Measurements from ENCODE around the gene FBXO15. TPM values are rescaled to one million over a fixed set of nuclear protein-coding genes. Genes with fewer than 3 reads are reported as not detected.

Gene FBXO15
- total RNA-seq, 4 donors from 2014 or later = not detected

- TF ChIP-seq POLR2A (IDR thresholded peaks at IDR 0.05) (no peak), CTCF (IDR thresholded peaks at IDR 0.05 in 4 of 5, conservative IDR thresholded peaks at IDR 0.05 in 1 of 5) (no peak)
- intact Hi-C loops (cut with DNase I; ENCODE audit: low total_unique reads) = loop anchor here (1.0 to 2.0 kb wide), 2 partner anchors 144 to 348 kb away; partner anchors contain the start of gene CNDP2
- H3K4me3 ChIP-seq = peak overlapping the region; percentile 63 to 95 (median 81)
- H3K27ac ChIP-seq = peak overlapping the region; percentile 89 to 94 (median 92)
- no peaks in the 10 kb centered on the region for H3K36me3 ChIP-seq
- ATAC-seq (peak; percentile 1 to 3), DNase-seq (no peak)
- H3K4me1 ChIP-seq = peaks cover 30 to 45% of the 10 kb centered on the region in 2 donors
- H3K9me3 ChIP-seq = no peaks in the 10 kb centered on the region
- in situ Hi-C loops (cut with MboI; ENCODE audit: low sequenced_read_pairs in 4 of 4) = no loop called here
- no peaks in the 10 kb centered on the region for H3K27me3 ChIP-seq
Measured at GRCh38 chr18:74148543-74149070, 973 bp upstream of the FBXO15 start.

DNA sequence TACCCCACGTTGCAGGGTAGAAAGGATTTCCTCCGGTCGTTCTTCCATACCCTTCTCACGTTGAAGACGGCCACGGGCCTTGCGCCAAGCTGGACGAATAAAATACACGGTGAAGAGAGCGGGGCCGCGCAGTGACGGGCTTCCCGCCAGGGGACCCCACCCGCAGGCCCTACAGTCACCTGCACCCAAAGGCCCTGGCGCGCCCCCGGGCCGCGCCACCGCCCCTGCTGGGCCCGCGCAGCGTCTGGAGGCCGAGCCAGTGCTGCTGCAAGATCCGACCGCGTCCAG is 199 bp downstream of the FBXO15 start:
- Histone ChIP-seq H3K4me1 (peaks cover 28 to 40% of the 10 kb centered on the region in 2 donors), H3K27ac (peak overlapping the region; percentile 89 to 94 (median 92)), H3K9me3 (no peaks in the 10 kb centered on the region), H3K27me3 (no peaks in the 10 kb centered on the region), H3K36me3 (no peaks in the 10 kb centered on the region), H3K4me3 (peak overlapping the region; percentile 63 to 95 (median 81))
- ATAC-seq (no peak), DNase-seq (no peak)
- in situ Hi-C loops (cut with MboI; ENCODE audit: low sequenced_read_pairs in 4 of 4) (no loop called here), intact Hi-C loops (cut with DNase I; ENCODE audit: low total_unique reads) (loop anchor here (2.0 kb wide), 1 partner anchor 449 kb away; the partner anchor contains the start of gene ZNF407)
- TF ChIP-seq POLR2A (IDR thresholded peaks at IDR 0.05) (no peak), CTCF (IDR thresholded peaks at IDR 0.05 in 4 of 5, conservative IDR thresholded peaks at IDR 0.05 in 1 of 5) (no peak)

DNA sequence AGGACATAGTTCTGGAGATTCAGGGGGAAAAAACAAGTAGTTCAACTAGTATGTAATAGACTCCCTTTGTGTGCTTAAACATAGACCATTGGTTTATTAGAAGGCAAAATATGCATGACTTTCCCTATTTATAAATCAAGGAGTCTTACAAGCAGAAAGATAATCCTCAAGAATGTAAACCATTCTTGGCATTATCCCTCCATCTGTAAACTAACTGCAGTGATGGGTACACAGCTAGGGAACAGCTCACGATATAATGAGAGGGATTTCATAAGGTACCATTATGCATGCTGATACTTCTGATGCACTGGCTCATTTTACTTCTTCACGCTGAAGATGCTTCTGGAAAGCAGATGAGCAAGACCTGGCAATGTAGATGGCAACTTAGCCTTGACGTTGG is 878 bp downstream of the FBXO15 start:
- H3K27ac ChIP-seq = no peak overlapping the region
- H3K27me3 ChIP-seq = no peaks in the 10 kb centered on the region
- TF ChIP-seq POLR2A (IDR thresholded peaks at IDR 0.05) (no peak), CTCF (IDR thresholded peaks at IDR 0.05 in 4 of 5, conservative IDR thresholded peaks at IDR 0.05 in 1 of 5) (no peak)
- peak overlapping the region in 2 of 4 donors; percentile 63 to 84 for H3K4me3 ChIP-seq
- in situ Hi-C loops (cut with MboI; ENCODE audit: low sequenced_read_pairs in 4 of 4) (no loop called here), intact Hi-C loops (cut with DNase I; ENCODE audit: low total_unique reads) (loop anchor here (2.0 kb wide), 1 partner anchor 450 kb away; the partner anchor contains the start of gene ZNF407)
- H3K4me1 ChIP-seq = peaks cover 25 to 33% of the 10 kb centered on the region in 2 donors
- H3K9me3 ChIP-seq = no peaks in the 10 kb centered on the region
- no peaks in the 10 kb centered on the region for H3K36me3 ChIP-seq
- ATAC-seq = no peak
- DNase-seq = no peak

DNA sequence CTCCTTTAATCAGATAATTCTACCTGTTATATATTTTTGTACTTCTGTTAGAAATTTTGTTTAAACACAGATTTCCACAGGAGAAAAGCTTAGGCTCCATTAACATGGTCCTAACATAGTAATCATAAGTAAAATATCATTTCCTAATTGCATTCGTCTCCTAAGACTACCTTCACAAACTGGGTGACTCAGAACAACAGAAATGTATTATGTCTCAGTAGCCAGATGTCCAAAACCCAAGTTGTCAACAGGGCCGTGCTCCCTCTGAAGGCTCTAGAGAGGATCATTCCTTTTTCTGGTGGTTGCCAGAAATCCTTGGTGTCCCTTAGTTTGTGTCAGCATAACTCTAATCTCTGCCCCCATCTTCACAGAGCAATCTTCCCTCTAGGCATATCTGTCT is 5.4 kb downstream of the FBXO15 start:
- intact Hi-C loops (cut with DNase I; ENCODE audit: low total_unique reads) = no loop called here
- H3K27me3 ChIP-seq = no peaks in the 10 kb centered on the region
- no peak overlapping the region for H3K27ac ChIP-seq
- peaks cover 3% of the 10 kb centered on the region in 2 donors for H3K4me1 ChIP-seq
- ATAC-seq (no peak), DNase-seq (no peak)
- no peak for TF ChIP-seq CTCF (IDR thresholded peaks at IDR 0.05 in 4 of 5, conservative IDR thresholded peaks at IDR 0.05 in 1 of 5)
- no peak for TF ChIP-seq POLR2A (IDR thresholded peaks at IDR 0.05)
- no peak overlapping the region for H3K4me3 ChIP-seq
- in situ Hi-C loops (cut with MboI; ENCODE audit: low sequenced_read_pairs in 4 of 4) = no loop called here
- H3K36me3 ChIP-seq = no peaks in the 10 kb centered on the region
- no peaks in the 10 kb centered on the region for H3K9me3 ChIP-seq

DNA sequence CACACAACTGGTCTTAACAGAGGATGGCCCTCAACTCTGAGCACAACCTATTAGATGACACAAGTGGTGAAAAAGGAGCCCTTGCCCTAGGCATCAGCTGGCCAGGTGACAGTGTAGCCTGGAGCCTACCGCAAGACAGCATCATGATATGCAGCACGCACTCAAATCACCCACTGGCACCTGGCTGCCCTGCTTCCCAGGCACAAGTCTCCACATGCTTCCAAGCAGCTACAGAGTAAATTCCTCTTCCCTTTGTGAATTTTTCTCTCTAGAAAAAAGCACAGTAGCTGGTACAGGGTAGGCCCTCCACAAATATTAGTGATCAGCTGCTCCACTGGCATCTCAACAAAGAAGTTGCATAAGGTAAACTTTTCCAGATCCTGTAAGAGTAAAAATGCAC is 6.0 kb downstream of the FBXO15 start:
- no peaks in the 10 kb centered on the region for H3K9me3 ChIP-seq
- in situ Hi-C loops (cut with MboI; ENCODE audit: low sequenced_read_pairs in 4 of 4) (no loop called here), intact Hi-C loops (cut with DNase I; ENCODE audit: low total_unique reads) (no loop called here)
- H3K4me3 ChIP-seq = no peak overlapping the region
- TF ChIP-seq POLR2A (IDR thresholded peaks at IDR 0.05) (no peak), CTCF (IDR thresholded peaks at IDR 0.05 in 4 of 5, conservative IDR thresholded peaks at IDR 0.05 in 1 of 5) (no peak)
- no peaks in the 10 kb centered on the region for H3K36me3 ChIP-seq
- no peak overlapping the region for H3K27ac ChIP-seq
- H3K4me1 ChIP-seq = no peaks in the 10 kb centered on the region
- DNase-seq = no peak
- no peaks in the 10 kb centered on the region for H3K27me3 ChIP-seq
- no peak for ATAC-seq
